ENCODE measurements around the gene METAP1D.
A peak's percentile ranks its signal among the peaks of the same experiment; 100 is the strongest.
"Not testable (repeated sequence)": the region's sequence is repeated elsewhere in the genome, so short reads cannot be mapped to it uniquely, and the experiment has no call there.

The METAP1D gene

GRCh38 chr2:171968509-171968908 is 31.2 kb upstream of the METAP1D start:
- Mint-ChIP-seq H3K4me1 (ENCODE audit: low read depth) (peaks cover 26% of the 10 kb centered on the region), H3K27ac (no peak overlapping the region), H3K4me3 (no peak overlapping the region), H3K36me3 (ENCODE audit: low read depth) (peaks cover 40% of the 10 kb centered on the region), H3K27me3 (ENCODE audit: low read depth) (no peaks in the 10 kb centered on the region), H3K9me3 (no peaks in the 10 kb centered on the region)
- DNase-seq (ENCODE audit: low spot score), result no peak

GRCh38 chr2:171972329-171972982 is 27.3 kb upstream of the METAP1D start:
- Mint-ChIP-seq H3K4me3 (no peak overlapping the region), H3K9me3 (no peaks in the 10 kb centered on the region), H3K27ac (no peak overlapping the region), H3K36me3 (ENCODE audit: low read depth) (peaks cover 40% of the 10 kb centered on the region), H3K4me1 (ENCODE audit: low read depth) (peaks cover 5% of the 10 kb centered on the region), H3K27me3 (ENCODE audit: low read depth) (no peaks in the 10 kb centered on the region)
- no peak for DNase-seq (ENCODE audit: low spot score)

- H3K27me3 Mint-ChIP-seq (ENCODE audit: low read depth), result no peaks in the 10 kb centered on the region
- H3K27ac Mint-ChIP-seq, result no peak overlapping the region
- no peak for DNase-seq (ENCODE audit: low spot score)
- no peaks in the 10 kb centered on the region for H3K4me1 Mint-ChIP-seq (ENCODE audit: low read depth)
- H3K4me3 Mint-ChIP-seq, result no peak overlapping the region
- H3K36me3 Mint-ChIP-seq (ENCODE audit: low read depth), result peaks cover 63% of the 10 kb centered on the region
- H3K9me3 Mint-ChIP-seq, result no peaks in the 10 kb centered on the region
These were observed 20.6 kb upstream of the METAP1D start for GRCh38 chr2:171979103-171979502.

- not testable (repeated sequence) for DNase-seq (ENCODE audit: low spot score); H3K27me3 Mint-ChIP-seq (ENCODE audit: low read depth); H3K4me3 Mint-ChIP-seq; H3K9me3 Mint-ChIP-seq; H3K4me1 Mint-ChIP-seq (ENCODE audit: low read depth); H3K27ac Mint-ChIP-seq
- H3K36me3 Mint-ChIP-seq (ENCODE audit: low read depth), result peaks cover 30% of the 10 kb centered on the region
These were observed 15.8 kb upstream of the METAP1D start for GRCh38 chr2:171983924-171984323.

- Mint-ChIP-seq H3K27me3 (ENCODE audit: low read depth) (no peaks in the 10 kb centered on the region), H3K27ac (no peak overlapping the region), H3K4me3 (no peak overlapping the region), H3K36me3 (ENCODE audit: low read depth) (peaks cover 24% of the 10 kb centered on the region), H3K9me3 (no peaks in the 10 kb centered on the region), H3K4me1 (ENCODE audit: low read depth) (no peaks in the 10 kb centered on the region)
- DNase-seq (ENCODE audit: low spot score), result no peak
These were observed 14.7 kb upstream of the METAP1D start for GRCh38 chr2:171985076-171985475.

- no peak overlapping the region for H3K27ac Mint-ChIP-seq
- H3K4me1 Mint-ChIP-seq (ENCODE audit: low read depth), result no peaks in the 10 kb centered on the region
- no peaks in the 10 kb centered on the region for H3K27me3 Mint-ChIP-seq (ENCODE audit: low read depth)
- H3K36me3 Mint-ChIP-seq (ENCODE audit: low read depth), result peaks cover 17% of the 10 kb centered on the region
- H3K4me3 Mint-ChIP-seq, result no peak overlapping the region
- no peaks in the 10 kb centered on the region for H3K9me3 Mint-ChIP-seq
- no peak for DNase-seq (ENCODE audit: low spot score)
These were observed 13.0 kb upstream of the METAP1D start for GRCh38 chr2:171986778-171987177.

- Mint-ChIP-seq H3K27ac (no peak overlapping the region), H3K27me3 (ENCODE audit: low read depth) (peaks cover 13% of the 10 kb centered on the region), H3K36me3 (ENCODE audit: low read depth) (no peaks in the 10 kb centered on the region), H3K4me1 (ENCODE audit: low read depth) (peaks cover 2% of the 10 kb centered on the region), H3K9me3 (no peaks in the 10 kb centered on the region), H3K4me3 (no peak overlapping the region)
- no peak for DNase-seq (ENCODE audit: low spot score)
These were observed 8.7 kb upstream of the METAP1D start for GRCh38 chr2:171991027-171991426.

- DNase-seq (ENCODE audit: low spot score), result no peak
- H3K4me3 Mint-ChIP-seq, result no peak overlapping the region
- H3K9me3 Mint-ChIP-seq, result no peaks in the 10 kb centered on the region
- H3K36me3 Mint-ChIP-seq (ENCODE audit: low read depth), result no peaks in the 10 kb centered on the region
- H3K27me3 Mint-ChIP-seq (ENCODE audit: low read depth), result peaks cover 15% of the 10 kb centered on the region
- H3K27ac Mint-ChIP-seq, result no peak overlapping the region
- peaks cover 13% of the 10 kb centered on the region for H3K4me1 Mint-ChIP-seq (ENCODE audit: low read depth)
These were observed 4.2 kb upstream of the METAP1D start for GRCh38 chr2:171995586-171995985.

GRCh38 chr2:171996021-171996420 is 3.7 kb upstream of the METAP1D start:
- Mint-ChIP-seq H3K9me3 (no peaks in the 10 kb centered on the region), H3K4me1 (ENCODE audit: low read depth) (peaks cover 17% of the 10 kb centered on the region), H3K27me3 (ENCODE audit: low read depth) (peaks cover 15% of the 10 kb centered on the region), H3K4me3 (no peak overlapping the region), H3K27ac (no peak overlapping the region), H3K36me3 (ENCODE audit: low read depth) (no peaks in the 10 kb centered on the region)
- no peak for DNase-seq (ENCODE audit: low spot score)

GRCh38 chr2:171997031-171997430 is 2.7 kb upstream of the METAP1D start:
- H3K4me3 Mint-ChIP-seq; H3K36me3 Mint-ChIP-seq (ENCODE audit: low read depth); DNase-seq (ENCODE audit: low spot score); H3K9me3 Mint-ChIP-seq; H3K27ac Mint-ChIP-seq: not testable (repeated sequence)
- Mint-ChIP-seq H3K4me1 (ENCODE audit: low read depth) (peaks cover 17% of the 10 kb centered on the region), H3K27me3 (ENCODE audit: low read depth) (peaks cover 15% of the 10 kb centered on the region)

GRCh38 chr2:171999161-171999560 is 592 bp upstream of the METAP1D start:
- Mint-ChIP-seq H3K4me3 (peak overlapping the region; percentile 94), H3K27ac (peak overlapping the region; percentile 33), H3K9me3 (no peaks in the 10 kb centered on the region), H3K36me3 (ENCODE audit: low read depth) (no peaks in the 10 kb centered on the region), H3K27me3 (ENCODE audit: low read depth) (peaks cover 12% of the 10 kb centered on the region), H3K4me1 (ENCODE audit: low read depth) (peaks cover 15% of the 10 kb centered on the region)
- no peak for DNase-seq (ENCODE audit: low spot score)

GRCh38 chr2:172000696-172001361 is 1.1 kb downstream of the METAP1D start:
- DNase-seq (ENCODE audit: low spot score), result no peak
- peaks cover 15% of the 10 kb centered on the region for H3K4me1 Mint-ChIP-seq (ENCODE audit: low read depth)
- no peaks in the 10 kb centered on the region for H3K36me3 Mint-ChIP-seq (ENCODE audit: low read depth)
- no peaks in the 10 kb centered on the region for H3K9me3 Mint-ChIP-seq
- peak overlapping the region; percentile 94 for H3K4me3 Mint-ChIP-seq
- H3K27me3 Mint-ChIP-seq (ENCODE audit: low read depth), result peaks cover 3% of the 10 kb centered on the region
- peak overlapping the region; percentile 88 for H3K27ac Mint-ChIP-seq

- Mint-ChIP-seq H3K4me1 (ENCODE audit: low read depth) (peaks cover 18% of the 10 kb centered on the region), H3K36me3 (ENCODE audit: low read depth) (peaks cover 4% of the 10 kb centered on the region), H3K27me3 (ENCODE audit: low read depth) (no peaks in the 10 kb centered on the region), H3K9me3 (no peaks in the 10 kb centered on the region), H3K27ac (no peak overlapping the region), H3K4me3 (no peak overlapping the region)
- no peak for DNase-seq (ENCODE audit: low spot score)
These were observed 7.6 kb downstream of the METAP1D start for GRCh38 chr2:172007372-172007771.

- peaks cover 3% of the 10 kb centered on the region for H3K27me3 Mint-ChIP-seq (ENCODE audit: low read depth)
- H3K36me3 Mint-ChIP-seq (ENCODE audit: low read depth), result peaks cover 7% of the 10 kb centered on the region
- peaks cover 27% of the 10 kb centered on the region for H3K4me1 Mint-ChIP-seq (ENCODE audit: low read depth)
- no peak overlapping the region for H3K27ac Mint-ChIP-seq
- no peak for DNase-seq (ENCODE audit: low spot score)
- no peaks in the 10 kb centered on the region for H3K9me3 Mint-ChIP-seq
- no peak overlapping the region for H3K4me3 Mint-ChIP-seq
These were observed 10.1 kb downstream of the METAP1D start for GRCh38 chr2:172009823-172010222.

All from T-helper 2 cell treated with Interferon-gamma antibody and Interleukin-4, amounts not matched to agents 5 μg/mL and 100 μg/mL, for 36 hours (primary cell).